Cerebellar cortex (tissue), 1 donor: ENCODE data around the gene SERBP1.
"Not testable (repeated sequence)": the region's sequence is repeated elsewhere in the genome, so short reads cannot be mapped to it uniquely, and the experiment has no call there.

Experiments used
- DNase-seq: peaks from one replicate; pipeline ENCODE4 v3.0.0-alpha.2; 2015; ENCODE audit warnings: low spot score

The SERBP1 gene

GRCh38 chr1:67440339-67440738, 10.1 kb upstream of the SERBP1 start:
- no peak for DNase-seq

GRCh38 chr1:67439277-67440029, 9.3 kb upstream of the SERBP1 start:
- DNase-seq: peak; percentile 47

- DNase-seq: no peak
Measured at GRCh38 chr1:67437961-67438360, 7.8 kb upstream of the SERBP1 start.

- DNase-seq: no peak
Measured at GRCh38 chr1:67436511-67437055, 6.4 kb upstream of the SERBP1 start.

- no peak for DNase-seq
Measured at GRCh38 chr1:67434491-67434890, 4.3 kb upstream of the SERBP1 start.

- DNase-seq: no peak
Measured at GRCh38 chr1:67433837-67434236, 3.6 kb upstream of the SERBP1 start.

GRCh38 chr1:67432745-67433144, 2.5 kb upstream of the SERBP1 start:
- no peak for DNase-seq

GRCh38 chr1:67431869-67432578, 1.8 kb upstream of the SERBP1 start:
- no peak for DNase-seq

GRCh38 chr1:67431156-67431765, 1.1 kb upstream of the SERBP1 start:
- DNase-seq: no peak

- no peak for DNase-seq
Measured at GRCh38 chr1:67429528-67430357, 459 bp downstream of the SERBP1 start.

- DNase-seq: no peak
Measured at GRCh38 chr1:67429011-67429527, 1.1 kb downstream of the SERBP1 start.

- DNase-seq: no peak
Measured at GRCh38 chr1:67427947-67428346, 2.3 kb downstream of the SERBP1 start.

- DNase-seq: no peak
Measured at GRCh38 chr1:67427465-67427864, 2.7 kb downstream of the SERBP1 start.

GRCh38 chr1:67420835-67421492, 9.2 kb downstream of the SERBP1 start:
- DNase-seq: no peak

- no peak for DNase-seq
Measured at GRCh38 chr1:67418839-67419586, 11.2 kb downstream of the SERBP1 start.

- DNase-seq: not testable (repeated sequence)
Measured at GRCh38 chr1:67417733-67418132, 12.5 kb downstream of the SERBP1 start.

GRCh38 chr1:67415041-67415440, 15.2 kb downstream of the SERBP1 start:
- no peak for DNase-seq

GRCh38 chr1:67414574-67414973, 15.6 kb downstream of the SERBP1 start:
- DNase-seq: no peak

- not testable (repeated sequence) for DNase-seq
Measured at GRCh38 chr1:67413101-67413500, 17.1 kb downstream of the SERBP1 start.

- DNase-seq: no peak
Measured at GRCh38 chr1:67408148-67408547, 22.1 kb downstream of the SERBP1 start.
